OCI-LY7 (cell line): ENCODE results near the gene BCL2L13. TPM values are rescaled to one million over a fixed set of nuclear protein-coding genes. Genes with fewer than 3 reads are reported as not detected.

Source experiments
- BruUV-seq: library from RNA; stranded (reverse); fragments of 400-500 nt; replicated peaks from 2 replicates; lab custom pipeline; 2021; lab: Mats Ljungman, UMichigan
- CTCF ChIA-PET: fragments of 300-600 bp; sonication (Branson Sonifier 250); formaldehyde crosslinking; loops from one replicate; lab custom pipeline; 2022; ENCODE audit warnings: antibody characterized with exemption; ENCODE audit not compliant: unreplicated experiment; lab: Charles Lee
- POLR2A ChIA-PET: fragments of 300-600 bp; sonication (Branson Sonifier 250); formaldehyde crosslinking; loops from one replicate; lab custom pipeline; 2022; ENCODE audit warnings: antibody characterized with exemption; lab: Charles Lee
- DNase-seq: peaks from one replicate; pipeline ENCODE4 v3.0.0-alpha.2; 2015; ENCODE audit warnings: low spot score
- H2AFZ ChIP-seq: fragments of 200-600 bp; sonication (generic), shearing (Covaris generic); 2 replicates; pipeline ENCODE4 v1.6.1; 2014; ENCODE audit warnings: mild to moderate bottlenecking, antibody characterized with exemption, low read length, moderate library complexity
- H3K27ac ChIP-seq: fragments of 200-600 bp; sonication (generic); 2 replicates; pipeline ENCODE4 v1.5.1; 2014; ENCODE audit warnings: mixed run types, low read depth, mild to moderate bottlenecking, moderate library complexity, low read length, inconsistent platforms; ENCODE audit not compliant: poor library complexity, severe bottlenecking
- H3K36me3 ChIP-seq: fragments of 200-600 bp; sonication (generic); 2 replicates; pipeline ENCODE4 v1.6.1; 2014; ENCODE audit warnings: mild to moderate bottlenecking, antibody characterized with exemption, low read length, moderate library complexity, mixed read lengths; ENCODE audit not compliant: insufficient read depth
- H3K4me1 ChIP-seq: fragments of 200-600 bp; sonication (generic); 2 replicates; pipeline ENCODE4 v1.5.1; 2014; ENCODE audit warnings: mild to moderate bottlenecking, low read length; ENCODE audit not compliant: insufficient read depth, poor library complexity, severe bottlenecking
- H3K4me2 ChIP-seq: fragments of 200-600 bp; sonication (generic); 2 replicates; pipeline ENCODE4 v1.6.1; 2014; ENCODE audit warnings: mild to moderate bottlenecking, low read length
- H3K4me3 ChIP-seq: fragments of 200-600 bp; sonication (generic); 2 replicates; pipeline ENCODE4 v1.5.1; 2014; ENCODE audit warnings: mild to moderate bottlenecking, low read depth, low read length; ENCODE audit not compliant: poor library complexity, severe bottlenecking
- H3K79me2 ChIP-seq: fragments of 200-600 bp; sonication (generic); 2 replicates; pipeline ENCODE4 v1.6.1; 2016; ENCODE audit warnings: low read depth, mild to moderate bottlenecking, low read length, moderate library complexity, mixed read lengths; ENCODE audit not compliant: insufficient read depth
- H3K9me2 ChIP-seq: fragments of 200-600 bp; sonication (generic); 2 replicates; pipeline ENCODE4 v1.6.1; 2016; ENCODE audit warnings: mild to moderate bottlenecking, low read length, mixed read lengths; ENCODE audit not compliant: insufficient read depth
- H3K9me3 ChIP-seq: fragments of 200-600 bp; sonication (generic); 2 replicates; pipeline ENCODE4 v1.6.1; 2014; ENCODE audit warnings: mild to moderate bottlenecking, mixed run types, low read length, mixed read lengths
- H4K20me1 ChIP-seq: fragments of 200-600 bp; sonication (generic); 2 replicates; pipeline ENCODE4 v1.6.1; 2014; ENCODE audit warnings: mild to moderate bottlenecking, antibody characterized with exemption, low read length, moderate library complexity, mixed read lengths; ENCODE audit not compliant: insufficient read depth
- EZH2phosphoT487 ChIP-seq: fragments of 200-600 bp; sonication (generic); IDR thresholded peaks from 2 replicates; pipeline ENCODE4 v1.6.1; 2018; ENCODE audit warnings: low read depth, borderline replicate concordance, mild to moderate bottlenecking, mixed run types, antibody characterized with exemption, low read length, moderate library complexity, mixed read lengths
- intact Hi-C: fragments of 100-400 bp; cut with micrococcal nuclease; formaldehyde crosslinking; loops from one replicate; pipeline ENCODE4 v1.10.0; 2022; ENCODE audit not compliant: unreplicated experiment
- total RNA-seq, 2 experiments: library from RNA; depleted of rRNA in 1 of 2; stranded (reverse); fragments of >200 nt in 1 of 2; shearing (Covaris generic) in 1 of 2; gene quantifications; 2 replicates each; pipeline ENCODE4 v1.2.3, GENCODE V29; 2014 to 2022
- TF ChIP-seq, protein P1 (sequence below): fragments of 200-600 bp; sonication (generic); conservative IDR thresholded peaks from 2 replicates; pipeline ENCODE4 v1.5.1; 2014; ENCODE audit warnings: mild to moderate bottlenecking, antibody characterized with exemption, low read length, moderate library complexity, mixed read lengths

BCL2L13 gene
- total RNA-seq, 2 experiments from 2014 or later = 25.2 to 38.3 TPM

DNA sequence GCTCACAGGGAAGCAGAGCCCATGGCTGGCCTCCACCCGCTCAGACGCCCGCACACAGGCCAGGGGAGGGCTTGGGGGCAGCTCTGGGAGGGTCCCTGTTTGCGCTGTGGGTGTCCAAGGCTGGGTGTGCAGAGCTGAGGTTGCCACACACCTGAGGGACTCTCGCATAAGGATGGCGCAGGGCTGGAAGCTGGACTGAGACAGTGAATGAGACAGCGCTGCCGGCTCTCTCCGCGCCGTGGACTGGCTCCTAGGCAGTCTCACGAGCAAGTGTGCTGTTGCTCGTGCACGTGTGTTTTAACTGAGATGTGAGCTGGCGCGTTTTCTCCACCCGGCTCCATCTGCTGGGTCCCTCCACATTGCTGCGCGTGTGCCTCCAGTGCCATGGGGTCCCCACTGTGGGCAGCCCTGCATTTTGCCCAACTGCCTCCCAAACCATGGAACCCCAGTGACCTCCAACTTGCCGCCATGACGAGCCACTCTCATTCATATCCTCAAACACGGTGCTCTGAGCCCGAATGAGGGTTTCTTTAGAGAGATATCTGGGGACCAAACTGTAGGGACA lies 139.9 kb downstream of the BCL2L13 start:
- no peaks in the 10 kb centered on the region for H4K20me1 ChIP-seq
- H3K4me1 ChIP-seq = peaks cover 67% of the 10 kb centered on the region
- CTCF ChIA-PET = no interaction called here
- no peaks in the 10 kb centered on the region for H3K36me3 ChIP-seq
- DNase-seq = no peak
- intact Hi-C loops = loop anchor here (10.0 kb wide), 1 partner anchor 144 kb away; the partner anchor contains the start of gene BCL2L13
- no peak for TF ChIP-seq EZH2phosphoT487
- TF ChIP-seq, protein P1, sequence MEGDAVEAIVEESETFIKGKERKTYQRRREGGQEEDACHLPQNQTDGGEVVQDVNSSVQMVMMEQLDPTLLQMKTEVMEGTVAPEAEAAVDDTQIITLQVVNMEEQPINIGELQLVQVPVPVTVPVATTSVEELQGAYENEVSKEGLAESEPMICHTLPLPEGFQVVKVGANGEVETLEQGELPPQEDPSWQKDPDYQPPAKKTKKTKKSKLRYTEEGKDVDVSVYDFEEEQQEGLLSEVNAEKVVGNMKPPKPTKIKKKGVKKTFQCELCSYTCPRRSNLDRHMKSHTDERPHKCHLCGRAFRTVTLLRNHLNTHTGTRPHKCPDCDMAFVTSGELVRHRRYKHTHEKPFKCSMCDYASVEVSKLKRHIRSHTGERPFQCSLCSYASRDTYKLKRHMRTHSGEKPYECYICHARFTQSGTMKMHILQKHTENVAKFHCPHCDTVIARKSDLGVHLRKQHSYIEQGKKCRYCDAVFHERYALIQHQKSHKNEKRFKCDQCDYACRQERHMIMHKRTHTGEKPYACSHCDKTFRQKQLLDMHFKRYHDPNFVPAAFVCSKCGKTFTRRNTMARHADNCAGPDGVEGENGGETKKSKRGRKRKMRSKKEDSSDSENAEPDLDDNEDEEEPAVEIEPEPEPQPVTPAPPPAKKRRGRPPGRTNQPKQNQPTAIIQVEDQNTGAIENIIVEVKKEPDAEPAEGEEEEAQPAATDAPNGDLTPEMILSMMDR = no peak
- H3K27ac ChIP-seq = peak overlapping the region; percentile 79
- H3K9me2 ChIP-seq = no peaks in the 10 kb centered on the region
- POLR2A ChIA-PET = interaction anchor here (0.5 to 1.5 kb wide), 4 partner anchors 17 to 279 kb away, joined by 3 to 7 read pairs (median 4); no protein-coding TSS in a partner anchor
- peak overlapping the region; percentile 83 for H3K4me3 ChIP-seq
- BruUV-seq = no TSS peak
- H2AFZ ChIP-seq = no peak overlapping the region
- H3K9me3 ChIP-seq = no peaks in the 10 kb centered on the region
- H3K79me2 ChIP-seq = peaks cover 25% of the 10 kb centered on the region; the same call in 1 of the 2 replicates
- H3K4me2 ChIP-seq = peak overlapping the region; percentile 81

DNA sequence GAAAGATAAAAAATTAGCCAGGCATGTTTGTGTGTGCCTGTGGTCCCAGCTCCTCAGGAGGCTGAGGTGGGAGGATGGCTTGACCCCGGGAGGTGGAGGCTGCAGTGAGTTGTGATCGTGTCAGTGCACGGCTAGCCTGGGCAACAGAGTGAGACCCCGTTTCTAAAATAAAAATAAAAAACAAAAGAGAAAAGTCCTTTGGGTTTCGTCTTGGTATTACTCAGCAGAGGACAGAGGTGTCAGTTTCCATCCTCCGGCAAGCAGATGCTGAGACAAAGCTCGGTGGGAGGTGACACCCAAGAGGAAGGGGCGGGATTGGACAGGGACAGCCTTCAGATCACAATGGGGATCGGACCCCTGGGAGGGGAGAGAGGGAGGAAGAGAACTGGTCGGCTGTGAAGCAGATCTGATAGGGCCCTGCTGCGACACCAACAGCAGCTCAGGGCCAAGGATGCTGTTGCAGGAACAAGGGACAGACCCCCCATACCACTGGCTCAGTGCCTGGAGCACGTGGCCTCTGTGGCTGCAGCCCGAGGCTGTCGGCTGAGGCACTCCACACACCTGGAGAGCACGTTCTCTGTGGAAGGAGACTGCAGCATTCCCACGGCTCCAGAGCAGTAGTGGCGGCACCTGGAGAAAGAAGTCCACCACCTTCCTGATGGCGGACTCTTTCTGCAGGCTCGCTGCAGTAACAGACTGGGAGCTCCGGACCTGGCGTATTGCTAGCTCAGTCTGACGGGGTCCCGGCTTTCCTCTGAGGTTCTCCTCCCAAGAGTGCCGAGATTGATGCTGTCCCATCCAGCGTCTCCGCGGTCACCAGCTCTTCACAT lies 140.9 kb downstream of the BCL2L13 start:
- DNase-seq = no peak
- no TSS peak for BruUV-seq
- no peaks in the 10 kb centered on the region for H3K9me3 ChIP-seq
- peak overlapping the region; percentile 83 for H3K4me3 ChIP-seq
- no peak overlapping the region for H2AFZ ChIP-seq
- TF ChIP-seq, protein P1 = no peak
- TF ChIP-seq EZH2phosphoT487 = no peak
- ChIA-PET POLR2A (interaction anchor here (1.3 to 1.4 kb wide), 3 partner anchors 11 to 292 kb away, joined by 3 to 5 read pairs (median 3); no protein-coding TSS in a partner anchor), CTCF (interaction anchor here (1.0 kb wide), 1 partner anchor 36 kb away, joined by 4 read pairs; no protein-coding TSS in a partner anchor)
- no peaks in the 10 kb centered on the region for H3K36me3 ChIP-seq
- peaks cover 66% of the 10 kb centered on the region for H3K4me1 ChIP-seq
- H3K9me2 ChIP-seq = no peaks in the 10 kb centered on the region
- H3K27ac ChIP-seq = no peak overlapping the region
- H3K4me2 ChIP-seq = peak overlapping the region; percentile 81
- no peaks in the 10 kb centered on the region for H4K20me1 ChIP-seq
- peaks cover 23% of the 10 kb centered on the region; the same call in 1 of the 2 replicates for H3K79me2 ChIP-seq
- intact Hi-C loops = loop anchor here (10.0 kb wide), 1 partner anchor 145 kb away; the partner anchor contains the start of gene BCL2L13
